HUES48 (cell line): ENCODE measurements around the gene TERB2.
"Not testable (repeated sequence)": the region's sequence is repeated elsewhere in the genome, so short reads cannot be mapped to it uniquely, and the experiment has no call there.

Source experiments
- H3K27ac ChIP-seq: one replicate; pipeline ENCODE4 v1.7.0; 2013; ENCODE audit warnings: low read depth, low read length, inconsistent platforms
- H3K27me3 ChIP-seq: 2 replicates; pipeline ENCODE4 v1.6.1; 2013; ENCODE audit warnings: mild to moderate bottlenecking, low read length; ENCODE audit not compliant: control insufficient read depth, insufficient read depth
- H3K36me3 ChIP-seq: 2 replicates; pipeline ENCODE4 v1.6.1; 2013; ENCODE audit warnings: low read length; ENCODE audit not compliant: control insufficient read depth, insufficient read depth
- H3K4me1 ChIP-seq: 2 replicates; pipeline ENCODE4 v1.6.1; 2013; ENCODE audit warnings: mild to moderate bottlenecking, low read length; ENCODE audit not compliant: control insufficient read depth, insufficient read depth
- H3K4me3 ChIP-seq: 2 replicates; pipeline ENCODE4 v1.5.1; 2013; ENCODE audit warnings: mild to moderate bottlenecking, low read depth, low read length
- H3K9ac ChIP-seq: 2 replicates; pipeline ENCODE4 v1.6.1; 2013; ENCODE audit warnings: mild to moderate bottlenecking, low read depth, low read length, moderate library complexity
- H3K9me3 ChIP-seq: 2 replicates; pipeline ENCODE4 v1.6.1; 2013; ENCODE audit warnings: low read length; ENCODE audit not compliant: control insufficient read depth, insufficient read depth

The TERB2 gene

DNA sequence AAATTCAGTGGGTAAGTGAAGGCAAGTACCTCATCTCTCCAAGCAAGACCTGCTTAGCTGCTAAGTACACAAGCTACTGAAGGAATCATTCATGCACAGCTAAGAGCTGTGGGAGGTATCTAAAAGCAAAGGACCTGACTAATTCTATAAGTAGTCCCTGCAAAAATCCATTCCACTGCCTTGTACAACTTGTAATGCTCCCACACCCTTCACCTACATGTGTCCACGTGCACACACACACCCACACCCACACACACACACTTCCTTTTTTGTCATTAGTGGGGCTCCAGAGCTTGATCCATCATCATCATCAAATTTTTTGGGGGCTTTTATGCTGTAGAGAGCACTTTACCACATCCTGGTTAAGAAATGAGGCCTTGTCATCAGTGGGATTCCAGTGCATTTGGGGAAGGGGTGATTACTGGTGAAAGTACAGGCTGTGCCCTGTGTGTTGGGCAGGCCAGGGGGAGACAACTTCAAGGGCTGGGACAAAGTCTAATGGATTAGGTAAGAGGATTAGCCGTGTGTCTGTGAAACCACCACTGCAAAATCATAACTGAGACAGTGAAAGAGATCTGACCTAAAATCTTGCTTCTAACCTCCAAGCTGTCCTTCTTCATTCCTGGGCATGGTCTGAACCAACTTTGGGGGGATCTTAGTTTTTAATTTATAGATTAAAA is 47.4 kb downstream of the TERB2 start:
- not testable (repeated sequence) for H3K4me1 ChIP-seq, H3K9ac ChIP-seq, H3K4me3 ChIP-seq, H3K27ac ChIP-seq, H3K36me3 ChIP-seq, H3K27me3 ChIP-seq
- H3K9me3 ChIP-seq = peaks cover 16% of the 10 kb centered on the region

DNA sequence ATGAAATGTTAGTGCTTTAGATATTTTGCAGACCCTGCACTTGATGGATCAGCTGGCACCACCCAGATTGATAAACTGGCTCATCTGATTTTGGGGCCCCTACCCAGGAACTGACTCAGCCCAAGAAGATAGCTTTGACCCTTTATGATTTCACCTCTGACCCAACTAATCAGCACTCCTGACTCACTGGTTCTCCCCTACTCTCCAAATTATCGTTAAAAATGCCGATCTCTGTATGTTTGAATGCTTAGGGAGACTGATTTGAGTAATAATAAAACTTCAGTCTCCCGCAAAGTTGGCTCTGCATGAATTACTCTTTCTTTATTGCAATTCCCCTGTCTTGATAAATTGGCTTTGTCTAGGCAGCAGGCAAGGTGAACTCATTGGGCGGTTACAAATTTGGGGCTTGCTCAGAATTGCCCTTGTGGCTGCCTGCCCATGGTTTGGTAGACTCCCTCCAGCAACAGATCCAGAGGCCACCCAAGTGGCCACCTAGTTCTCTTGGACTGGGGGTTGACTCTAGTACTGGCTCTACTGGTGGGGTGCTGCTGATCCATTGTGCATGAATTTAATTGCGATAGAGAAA is 48.2 kb downstream of the TERB2 start:
- not testable (repeated sequence) for H3K4me3 ChIP-seq, H3K9ac ChIP-seq, H3K27me3 ChIP-seq, H3K27ac ChIP-seq, H3K36me3 ChIP-seq, H3K4me1 ChIP-seq
- peaks cover 16% of the 10 kb centered on the region for H3K9me3 ChIP-seq

DNA sequence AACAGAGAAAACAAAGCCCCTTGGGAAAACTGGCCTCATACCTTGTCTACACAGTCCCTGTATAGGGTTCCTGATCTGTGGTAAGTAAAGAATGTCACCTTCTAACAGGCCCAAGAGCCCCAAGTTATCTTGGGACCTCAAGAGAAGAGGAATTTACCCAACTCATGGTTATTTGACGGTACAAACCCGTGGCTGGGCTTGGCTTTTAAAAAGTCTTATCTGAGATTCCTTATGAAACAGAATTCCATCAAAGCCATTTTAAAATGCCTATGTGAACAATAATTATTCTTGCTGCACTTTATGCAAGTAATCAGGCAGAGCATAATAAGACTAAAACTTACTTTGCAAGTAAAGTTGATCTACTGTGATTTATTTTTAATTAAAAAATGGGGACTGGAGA is 52.6 kb downstream of the TERB2 start:
- peaks cover 16% of the 10 kb centered on the region for H3K9me3 ChIP-seq
- no peaks in the 10 kb centered on the region for H3K27me3 ChIP-seq
- no peak overlapping the region for H3K9ac ChIP-seq
- no peaks in the 10 kb centered on the region for H3K36me3 ChIP-seq
- H3K4me3 ChIP-seq = no peak overlapping the region
- H3K27ac ChIP-seq = no peak overlapping the region
- no peaks in the 10 kb centered on the region for H3K4me1 ChIP-seq

DNA sequence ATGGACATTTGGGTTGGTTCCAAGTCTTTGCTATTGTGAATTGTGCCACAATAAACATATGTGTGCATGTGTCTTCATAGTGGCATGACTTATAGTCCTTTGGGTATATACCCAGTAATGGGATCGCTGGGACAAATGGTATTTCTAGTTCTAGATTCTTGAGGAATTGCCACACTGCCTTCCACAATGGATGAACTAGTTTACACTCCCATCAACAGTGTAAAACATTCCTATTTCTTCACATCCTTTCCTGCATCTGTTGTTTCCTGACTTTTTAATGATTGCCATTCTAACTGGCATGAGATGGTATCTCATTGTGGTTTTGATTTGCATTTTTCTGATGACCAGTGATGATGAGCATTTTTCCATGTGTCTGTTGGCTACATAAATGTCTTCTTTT is 58.6 kb downstream of the TERB2 start:
- H3K9me3 ChIP-seq, H3K4me1 ChIP-seq, H3K4me3 ChIP-seq, H3K27me3 ChIP-seq, H3K27ac ChIP-seq, H3K36me3 ChIP-seq, H3K9ac ChIP-seq: not testable (repeated sequence)

DNA sequence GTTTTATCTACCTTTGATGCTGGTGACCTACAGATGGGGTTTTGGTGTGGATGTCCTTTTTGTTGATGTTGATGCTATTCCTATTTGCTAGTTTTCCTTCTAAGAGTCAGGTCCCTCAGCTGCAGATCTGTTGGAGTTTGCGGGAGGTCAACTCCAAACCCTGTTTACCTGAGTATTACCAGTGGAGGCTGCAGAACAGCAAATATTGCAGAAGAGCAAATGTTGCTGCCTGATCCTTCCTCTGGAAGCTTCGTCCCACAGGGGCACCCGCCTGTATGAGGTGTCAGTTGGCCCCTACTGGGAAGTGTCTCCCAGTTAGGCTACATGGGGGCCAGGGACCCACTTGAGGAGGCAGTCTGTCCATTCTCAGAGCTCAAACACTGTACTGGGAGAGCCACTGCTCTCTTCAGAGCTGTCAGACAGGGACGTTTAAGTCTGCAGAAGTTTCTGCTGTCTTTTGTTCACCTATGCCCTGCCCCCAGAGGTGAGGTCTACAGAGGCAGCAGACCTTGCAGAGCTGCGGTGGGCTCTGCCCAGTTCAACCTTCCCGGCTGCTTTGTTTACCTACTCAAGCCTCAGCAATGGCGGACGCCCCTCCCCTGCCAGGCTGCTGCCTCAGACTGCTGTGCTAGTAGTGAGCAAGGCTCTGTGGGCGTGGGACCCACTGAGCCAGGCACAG is 63.9 kb downstream of the TERB2 start:
- H3K9ac ChIP-seq, H3K27me3 ChIP-seq, H3K36me3 ChIP-seq, H3K27ac ChIP-seq, H3K9me3 ChIP-seq, H3K4me1 ChIP-seq, H3K4me3 ChIP-seq: not testable (repeated sequence)

DNA sequence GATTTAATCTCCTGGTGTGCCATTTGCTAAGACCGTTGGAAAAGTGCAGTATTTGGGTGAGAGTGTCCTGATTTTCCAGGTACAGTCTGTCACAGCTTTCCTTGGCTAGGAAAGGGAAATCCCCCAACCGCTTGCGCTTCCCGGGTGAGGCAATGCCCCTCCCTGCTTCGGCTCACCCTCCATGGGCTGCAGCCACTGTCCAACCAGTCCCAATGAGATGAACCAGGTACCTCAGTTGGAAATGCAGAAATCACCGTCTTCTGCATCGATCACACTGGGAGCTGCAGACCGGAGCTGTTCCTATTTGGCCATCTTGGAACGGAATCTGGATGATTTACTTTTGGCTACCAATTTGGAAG is 64.4 kb downstream of the TERB2 start:
- H3K36me3 ChIP-seq, H3K27me3 ChIP-seq, H3K9ac ChIP-seq, H3K4me1 ChIP-seq, H3K4me3 ChIP-seq, H3K9me3 ChIP-seq, H3K27ac ChIP-seq: not testable (repeated sequence)

DNA sequence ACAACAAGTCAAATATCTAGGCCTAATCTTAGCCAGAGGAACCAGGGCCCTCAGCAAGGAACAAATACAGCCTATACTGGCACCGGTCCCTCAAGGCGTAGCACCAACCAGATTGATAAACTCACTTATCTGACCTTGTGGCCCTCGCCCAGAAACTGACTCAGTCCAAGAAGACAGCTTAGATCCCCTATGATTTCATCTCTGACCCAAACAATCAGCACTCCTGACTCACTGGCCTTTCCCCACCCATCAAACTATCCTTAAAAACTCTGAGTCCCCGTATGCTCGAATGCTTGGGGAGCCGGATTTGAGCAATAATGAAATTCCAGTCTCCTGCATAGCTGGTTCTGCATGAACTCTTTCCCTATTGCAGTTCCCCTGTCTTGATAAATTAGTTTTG is 64.9 kb downstream of the TERB2 start:
- Histone ChIP-seq H3K9ac (no peak overlapping the region), H3K9me3 (no peaks in the 10 kb centered on the region), H3K36me3 (no peaks in the 10 kb centered on the region), H3K27me3 (no peaks in the 10 kb centered on the region), H3K4me1 (peaks cover 8% of the 10 kb centered on the region), H3K4me3 (no peak overlapping the region), H3K27ac (no peak overlapping the region)

DNA sequence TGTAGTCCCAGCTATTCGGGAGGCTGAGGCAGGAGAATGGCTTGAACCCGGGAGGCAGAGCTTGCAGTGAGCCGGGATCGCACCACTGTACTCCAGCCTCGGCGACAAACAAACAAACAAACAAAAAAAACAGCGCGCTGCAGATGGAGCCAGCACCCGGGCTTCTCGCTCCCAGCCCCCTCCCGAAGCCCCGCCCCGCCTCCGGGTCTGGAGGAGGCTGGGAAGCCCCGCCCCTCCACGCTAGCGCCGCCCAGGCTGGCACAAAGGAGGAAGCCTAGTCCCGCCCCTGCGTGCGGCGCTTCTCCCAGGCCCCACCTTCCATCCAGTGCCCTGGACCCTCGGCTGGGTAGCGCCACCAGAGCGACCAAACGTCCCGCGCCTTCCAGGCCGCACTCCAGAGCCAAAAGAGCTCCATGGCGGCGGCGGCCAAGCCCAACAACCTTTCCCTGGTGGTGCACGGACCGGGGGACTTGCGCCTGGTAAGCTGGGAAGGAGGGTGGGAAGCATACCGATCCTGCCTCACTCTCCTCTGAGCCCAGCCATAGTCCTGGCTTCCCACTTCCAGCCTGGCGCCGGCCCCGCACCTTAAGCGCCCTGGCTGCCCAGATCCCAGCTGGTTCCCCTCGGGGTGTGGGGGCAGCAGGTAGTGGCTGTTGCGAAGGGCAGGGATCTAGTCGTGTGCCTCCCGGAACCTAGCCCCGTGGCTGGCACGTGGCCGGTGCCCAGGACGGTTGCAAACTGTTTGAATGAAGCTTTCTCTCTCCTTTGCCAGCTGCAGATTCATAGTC is 66.6 kb downstream of the TERB2 start, which contains the start of gene SORD:
Gene SORD, plus strand, starts transcription at position 325 of the 788 bp plus-strand sequence. Its CDS starts 89 bp downstream, at position 414.
- no peaks in the 10 kb centered on the region for H3K27me3 ChIP-seq

DNA sequence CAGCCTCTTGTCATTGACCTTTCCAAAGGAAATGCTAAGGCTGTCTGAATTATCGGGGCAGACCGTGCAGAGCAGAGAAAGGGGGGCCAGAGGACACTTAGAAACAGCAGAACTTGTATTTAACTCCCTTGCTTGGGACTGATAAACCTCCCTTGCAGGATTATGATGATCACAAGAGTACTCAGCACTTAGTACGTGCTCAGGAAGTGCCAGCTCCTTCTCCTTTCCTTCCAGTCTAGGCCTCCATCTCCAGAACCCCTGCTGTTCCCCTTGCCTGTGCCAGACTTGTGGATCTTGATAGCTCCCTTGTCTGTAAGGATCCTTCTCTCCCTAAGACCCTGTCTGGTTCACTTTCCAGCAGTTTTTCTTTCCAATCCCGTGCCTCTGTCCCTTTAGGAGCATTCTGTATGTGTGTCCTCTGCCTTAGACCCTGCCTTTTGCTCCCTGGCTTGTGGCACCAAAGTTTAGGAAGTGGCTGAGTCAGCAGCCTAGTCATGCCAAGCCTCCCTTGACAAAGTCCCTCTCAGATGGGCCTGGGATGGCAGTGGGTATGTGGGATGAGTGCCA is 67.3 kb downstream of the TERB2 start:
- no peaks in the 10 kb centered on the region for H3K27me3 ChIP-seq
- peak overlapping the region; percentile 72 for H3K27ac ChIP-seq
- H3K36me3 ChIP-seq = peaks cover 12% of the 10 kb centered on the region
- peaks cover 8% of the 10 kb centered on the region for H3K4me1 ChIP-seq
- H3K9me3 ChIP-seq = 0 out of 2 replicates have a peak, but pooled peaks cover 3% of the 10 kb centered on the region
- H3K4me3 ChIP-seq = peak overlapping the region; percentile 84
- H3K9ac ChIP-seq = peak overlapping the region; percentile 90

More for the DNA sequence above, 66.6 kb downstream of the TERB2 start, which contains the start of gene SORD:
- Histone ChIP-seq H3K9ac (peak within 1 kb of the TSS; percentile 90), H3K27ac (peak within 1 kb of the TSS; percentile 72), H3K36me3 (peaks cover 11% of the 10 kb centered on the region; the same call in 1 of the 2 replicates), H3K4me1 (peaks cover 8% of the 10 kb centered on the region), H3K4me3 (peak within 1 kb of the TSS; percentile 84), H3K9me3 (no peaks in the 10 kb centered on the region)

DNA sequence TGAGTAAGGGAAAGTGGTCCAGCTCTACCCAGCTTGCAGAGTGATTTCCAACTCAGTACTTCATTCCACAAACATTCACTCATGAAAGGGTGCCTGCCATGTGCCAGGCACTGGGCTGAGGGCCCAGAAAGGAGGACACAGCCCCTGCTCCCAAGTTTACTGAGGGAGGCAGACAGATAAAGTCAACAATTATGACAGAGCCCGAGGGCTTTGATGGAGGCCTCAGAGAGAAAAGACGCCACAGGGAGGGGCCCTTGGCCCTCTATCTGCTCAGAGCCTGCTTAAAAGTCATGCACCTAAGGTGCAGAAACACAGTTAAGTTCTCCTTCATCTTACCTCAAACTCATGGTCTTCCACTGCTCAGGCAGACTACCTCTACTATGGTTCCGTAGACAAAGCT is 68.2 kb downstream of the TERB2 start:
- not testable (repeated sequence) for H3K27me3 ChIP-seq, H3K9ac ChIP-seq, H3K27ac ChIP-seq, H3K9me3 ChIP-seq, H3K4me1 ChIP-seq, H3K4me3 ChIP-seq
- H3K36me3 ChIP-seq = peaks cover 20% of the 10 kb centered on the region
